Tibial nerve (tissue), 4 donors: ENCODE data around the gene ATP2A3. TPM values are rescaled to one million over a fixed set of nuclear protein-coding genes. Genes with fewer than 3 reads are reported as not detected.

Source experiments
- DNase-seq, 2 donors: peaks; one replicate each; pipeline ENCODE4 v3.0.0-alpha.2; 2019; ENCODE audit warnings: low spot score in 2 of 2
- H3K27ac ChIP-seq, 4 donors: fragments of 200-600 bp; sonication (generic) in 3 of 4; one replicate each; pipeline ENCODE4 v1.5.1; 2017 to 2019; ENCODE audit warnings: mild to moderate bottlenecking in 1 of 4
- H3K27me3 ChIP-seq, 2 donors: fragments of 200-600 bp; sonication (generic) in 1 of 2; one replicate each; pipeline versions ENCODE4 v1.5.1 to v1.6.0; 2017 to 2019
- H3K36me3 ChIP-seq, 3 donors: fragments of 200-600 bp; sonication (generic); one replicate each; pipeline ENCODE4 v1.5.1; 2018 to 2019
- H3K4me1 ChIP-seq, 4 donors: fragments of 200-600 bp; sonication (generic) in 3 of 4; one replicate each; pipeline ENCODE4 v1.5.1; 2017 to 2019
- H3K4me3 ChIP-seq, 4 donors: fragments of 200-600 bp; sonication (generic) in 3 of 4; one replicate each; pipeline ENCODE4 v1.5.1; 2017 to 2019; ENCODE audit warnings: mild to moderate bottlenecking in 1 of 4, moderate library complexity in 1 of 4
- H3K9me3 ChIP-seq, 4 donors: fragments of 200-600 bp; sonication (generic) in 3 of 4; one replicate each; pipeline ENCODE4 v1.5.1; 2017 to 2019
- EP300 ChIP-seq, 2 donors: sonication (generic); formaldehyde crosslinking; IDR thresholded peaks; one replicate each; pipeline ENCODE4 v1.6.1; 2017; ENCODE audit warnings: antibody characterized with exemption in 2 of 2, mild to moderate bottlenecking in 1 of 2
- POLR2A ChIP-seq, 2 donors: fragments of 450-650 bp; IDR thresholded peaks; one replicate each; pipeline ENCODE4 v1.6.1; 2017; ENCODE audit warnings: antibody characterized with exemption in 2 of 2, mild to moderate bottlenecking in 2 of 2, moderate library complexity in 2 of 2
- WGBS, 2 donors: methylation state at CpG; one replicate each; pipeline ENCODE4 v1.1.5; 2018; 5-methylcytosine and 5-hydroxymethylcytosine counted together
- total RNA-seq, 4 donors: library from RNA; depleted of rRNA; stranded (reverse); fragments of >200 nt; gene quantifications; one replicate each; pipeline ENCODE4 v1.1.0, GENCODE V29; 2016
- TF ChIP-seq, protein P1 (sequence below), 5 experiments: fragments of 200-600 bp in 3 of 5; fragments of 450-650 bp in 2 of 5; sonication (generic) in 3 of 5; IDR thresholded peaks; one replicate each; pipeline ENCODE4 v1.5.1; 2016 to 2019; ENCODE audit warnings: antibody characterized with exemption in 5 of 5, mild to moderate bottlenecking in 3 of 5, moderate library complexity in 2 of 5

The ATP2A3 gene
- total RNA-seq, 4 donors from 2014 or later: 5.9 to 12.9 (median 9.1) TPM

DNA sequence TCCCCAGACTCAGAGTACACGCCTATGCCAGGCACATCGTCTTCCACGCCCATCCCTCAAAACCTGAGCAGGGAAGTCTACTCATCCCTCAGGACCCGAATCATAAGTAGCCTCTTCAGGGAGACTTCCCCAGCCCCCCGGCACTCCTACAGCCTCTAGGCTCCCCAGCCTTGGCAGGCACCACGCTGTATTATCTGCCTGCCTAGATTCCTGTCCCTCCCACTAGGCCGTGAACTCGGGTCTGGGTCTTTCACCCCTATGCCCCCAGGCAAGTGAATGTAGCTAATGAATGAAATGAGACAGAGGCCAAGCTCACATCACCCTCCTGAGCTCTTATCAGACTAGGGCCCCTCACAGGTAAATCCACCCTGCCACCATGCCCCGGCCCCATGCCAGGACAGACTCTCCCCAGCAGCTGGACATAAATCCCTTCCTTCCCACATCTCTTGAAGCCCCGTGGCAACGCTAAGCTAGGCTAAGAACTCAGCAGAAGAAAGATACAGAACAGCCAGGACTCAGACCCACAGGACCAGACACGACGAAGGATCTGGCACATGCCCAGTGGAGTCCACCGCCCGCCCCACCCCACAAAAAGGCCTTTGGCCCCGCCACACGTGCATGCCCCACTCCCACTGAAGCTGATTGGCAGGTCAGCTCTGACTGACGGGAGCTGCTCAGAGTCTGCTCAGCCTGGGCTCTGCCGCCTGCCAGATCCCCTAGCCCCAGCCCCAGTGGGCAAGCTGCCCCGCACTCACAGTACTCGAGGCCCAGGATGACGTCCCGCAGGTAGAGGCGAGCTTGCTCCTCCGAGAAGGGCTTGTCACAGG, 84.4 kb downstream of the ATP2A3 start:
- H3K9me3 ChIP-seq: no peaks in the 10 kb centered on the region
- TF ChIP-seq EP300 (IDR thresholded peaks at IDR 0.05): no peak
- TF ChIP-seq, protein P1, sequence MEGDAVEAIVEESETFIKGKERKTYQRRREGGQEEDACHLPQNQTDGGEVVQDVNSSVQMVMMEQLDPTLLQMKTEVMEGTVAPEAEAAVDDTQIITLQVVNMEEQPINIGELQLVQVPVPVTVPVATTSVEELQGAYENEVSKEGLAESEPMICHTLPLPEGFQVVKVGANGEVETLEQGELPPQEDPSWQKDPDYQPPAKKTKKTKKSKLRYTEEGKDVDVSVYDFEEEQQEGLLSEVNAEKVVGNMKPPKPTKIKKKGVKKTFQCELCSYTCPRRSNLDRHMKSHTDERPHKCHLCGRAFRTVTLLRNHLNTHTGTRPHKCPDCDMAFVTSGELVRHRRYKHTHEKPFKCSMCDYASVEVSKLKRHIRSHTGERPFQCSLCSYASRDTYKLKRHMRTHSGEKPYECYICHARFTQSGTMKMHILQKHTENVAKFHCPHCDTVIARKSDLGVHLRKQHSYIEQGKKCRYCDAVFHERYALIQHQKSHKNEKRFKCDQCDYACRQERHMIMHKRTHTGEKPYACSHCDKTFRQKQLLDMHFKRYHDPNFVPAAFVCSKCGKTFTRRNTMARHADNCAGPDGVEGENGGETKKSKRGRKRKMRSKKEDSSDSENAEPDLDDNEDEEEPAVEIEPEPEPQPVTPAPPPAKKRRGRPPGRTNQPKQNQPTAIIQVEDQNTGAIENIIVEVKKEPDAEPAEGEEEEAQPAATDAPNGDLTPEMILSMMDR (IDR thresholded peaks at IDR 0.05): no peak
- TF ChIP-seq POLR2A (IDR thresholded peaks at IDR 0.05): no peak
- no peak overlapping the region for H3K4me3 ChIP-seq
- peaks cover 0 to 36% (median 0%) of the 10 kb centered on the region in 3 donors for H3K36me3 ChIP-seq
- WGBS, 2 donors: 66 to 75% methylated on average over 17 to 24 of the region's 25 CpGs
- no peaks in the 10 kb centered on the region for H3K27me3 ChIP-seq
- H3K27ac ChIP-seq: no peak overlapping the region
- no peak for DNase-seq
- no peaks in the 10 kb centered on the region for H3K4me1 ChIP-seq

GRCh38 chr17:3879186-3879585, 85.1 kb downstream of the ATP2A3 start:
- Histone ChIP-seq H3K27ac (no peak overlapping the region), H3K9me3 (no peaks in the 10 kb centered on the region), H3K36me3 (peaks cover 0 to 37% (median 0%) of the 10 kb centered on the region in 3 donors), H3K27me3 (no peaks in the 10 kb centered on the region), H3K4me1 (no peaks in the 10 kb centered on the region), H3K4me3 (no peak overlapping the region)
- no peak for DNase-seq
- TF ChIP-seq POLR2A (IDR thresholded peaks at IDR 0.05) (no peak), EP300 (IDR thresholded peaks at IDR 0.05) (no peak)
- TF ChIP-seq, protein P1 (IDR thresholded peaks at IDR 0.05): no peak
- WGBS, 2 donors: 59 to 66% methylated on average over 5 of the region's 5 CpGs

DNA sequence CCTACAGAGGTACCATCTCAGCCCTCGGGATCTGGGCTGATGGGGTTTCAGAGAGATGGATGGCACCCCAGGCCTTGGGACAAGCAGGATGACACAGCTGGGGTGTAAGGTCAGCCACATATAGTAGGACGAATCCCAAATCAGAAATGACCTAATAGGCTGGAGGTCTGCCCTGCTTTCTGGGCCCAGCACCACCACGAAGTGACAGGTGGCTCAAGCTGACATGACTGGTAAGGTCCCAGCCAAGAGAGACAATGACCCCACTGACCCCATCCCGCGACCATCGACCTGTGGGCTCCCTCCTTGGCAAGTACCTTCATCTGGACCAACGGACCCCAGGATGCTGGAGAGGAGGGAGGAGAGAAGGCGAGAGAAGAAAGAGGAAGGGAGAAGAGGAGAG, 87.0 kb downstream of the ATP2A3 start:
- 73 to 75% methylated on average over 8 of the region's 8 CpGs for WGBS, 2 donors
- Histone ChIP-seq H3K27me3 (no peaks in the 10 kb centered on the region), H3K9me3 (no peaks in the 10 kb centered on the region), H3K4me1 (no peaks in the 10 kb centered on the region), H3K36me3 (peaks cover 0 to 41% (median 0%) of the 10 kb centered on the region in 3 donors), H3K4me3 (no peak overlapping the region), H3K27ac (no peak overlapping the region)
- TF ChIP-seq EP300 (IDR thresholded peaks at IDR 0.05): no peak
- DNase-seq: no peak

- H3K36me3 ChIP-seq: peaks cover 0 to 48% (median 0%) of the 10 kb centered on the region in 3 donors
- H3K9me3 ChIP-seq: no peaks in the 10 kb centered on the region
- DNase-seq: no peak
- 89 to 92% methylated on average over 7 of the region's 7 CpGs for WGBS, 2 donors
- H3K4me1 ChIP-seq: no peaks in the 10 kb centered on the region
- no peak overlapping the region for H3K4me3 ChIP-seq
- no peak overlapping the region for H3K27ac ChIP-seq
- H3K27me3 ChIP-seq: no peaks in the 10 kb centered on the region
- TF ChIP-seq POLR2A (IDR thresholded peaks at IDR 0.05): no peak
- TF ChIP-seq, protein P1 (IDR thresholded peaks at IDR 0.05): no peak
- no peak for TF ChIP-seq EP300 (IDR thresholded peaks at IDR 0.05)
Observed at GRCh38 chr17:3875317-3875716, 88.9 kb downstream of the ATP2A3 start.

Other genes starting within 250 kb of the ATP2A3 start
- gene HASPIN, start 240.5 kb downstream of the ATP2A3 start, total RNA-seq: under 1 TPM in 1 of 4 donors, not detected in 3; 0.21 TPM
- gene ITGAE, start 163.2 kb downstream of the ATP2A3 start, total RNA-seq: 10 to 100 TPM; 11.1 to 17.5 (median 13.4) TPM
- 10 to 100 TPM; 17.3 to 31.5 (median 21.3) TPM for gene NCBP3, start 118.2 kb downstream of the ATP2A3 start, total RNA-seq
- gene CAMKK1, start 71.4 kb downstream of the ATP2A3 start, total RNA-seq: 10 to 100 TPM in 1 of 4 donors, 1 to 10 TPM in 3; 4.4 to 15.3 (median 7.3) TPM
- 1 to 10 TPM in 3 of 4 donors, under 1 TPM in 1; 0.87 to 8.6 (median 4.9) TPM for gene P2RX1, start 48.0 kb downstream of the ATP2A3 start, total RNA-seq
- 10 to 100 TPM; 67.1 to 93.9 (median 73.6) TPM for gene ZZEF1, start 178.6 kb upstream of the ATP2A3 start, total RNA-seq
- 10 to 100 TPM; 30.6 to 69.5 (median 59.5) TPM for gene CYB5D2, start 178.8 kb upstream of the ATP2A3 start, total RNA-seq